CD4-positive, alpha-beta T cell treated with Interleukin-4 for 4 hours (primary cell): ENCODE data around the gene PHOSPHO2.
"Not testable (repeated sequence)": the region's sequence is repeated elsewhere in the genome, so short reads cannot be mapped to it uniquely, and the experiment has no call there.

Experiments
- DNase-seq: peaks from one replicate; pipeline ENCODE4 v3.0.0-alpha.2; 2020

Gene PHOSPHO2

DNA sequence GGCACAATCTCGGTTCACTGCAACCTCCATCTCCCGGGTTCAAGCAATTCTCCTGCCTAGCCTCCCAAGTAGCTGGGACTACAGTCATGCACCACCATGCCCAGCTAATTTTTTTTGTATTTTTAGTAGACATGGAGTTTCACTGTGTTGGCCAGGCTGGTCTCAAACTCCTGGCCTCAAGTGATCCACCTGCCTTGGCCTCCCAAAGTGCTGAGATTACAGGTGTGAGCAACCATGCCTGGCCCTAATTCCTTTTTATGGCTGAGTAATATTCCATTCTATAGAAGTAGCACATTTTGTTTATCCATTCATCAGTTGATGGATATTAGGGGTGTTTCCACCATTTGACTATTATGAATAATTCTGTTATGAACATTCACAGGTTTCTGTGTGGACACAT, 9.6 kb upstream of the PHOSPHO2 start:
- DNase-seq, result not testable (repeated sequence)

DNA sequence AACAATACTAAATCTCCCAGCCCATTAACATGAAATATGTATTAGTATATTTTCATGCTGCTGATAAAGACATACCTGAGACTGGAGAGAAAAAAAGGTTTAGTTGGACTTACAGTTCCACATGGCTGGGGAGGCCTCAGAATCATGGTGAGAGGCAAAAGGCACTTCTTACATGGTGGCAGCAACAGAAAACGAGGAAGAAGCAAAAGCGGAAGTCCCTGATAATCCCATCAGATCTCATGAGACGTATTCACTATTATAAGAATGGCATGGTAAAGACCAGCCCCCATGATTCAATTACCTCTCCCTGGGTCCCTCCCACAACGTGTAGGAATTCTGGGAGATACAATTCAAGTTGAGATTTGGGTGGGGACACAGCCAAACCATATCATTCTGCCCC, 7.4 kb upstream of the PHOSPHO2 start:
- DNase-seq, result not testable (repeated sequence)

DNA sequence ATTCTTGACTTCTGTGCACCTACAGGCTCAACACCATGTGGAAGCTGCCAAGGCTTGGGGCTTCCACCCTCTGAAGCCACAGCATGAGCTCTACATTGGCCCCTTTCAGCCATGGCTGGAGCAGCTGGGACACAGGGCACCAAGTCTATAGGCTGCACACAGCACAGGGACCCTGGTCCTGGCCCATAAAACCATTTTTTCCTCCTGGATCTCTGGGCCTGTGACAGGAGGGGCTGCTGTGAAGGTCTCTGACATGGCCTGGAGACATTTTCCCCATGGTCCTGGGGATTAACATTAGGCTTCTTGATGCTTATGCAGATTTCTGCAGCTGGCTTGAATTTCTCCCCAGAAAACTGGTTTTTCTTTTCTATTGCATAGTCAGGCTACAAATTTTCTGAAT, 6.3 kb upstream of the PHOSPHO2 start:
- DNase-seq, result not testable (repeated sequence)

DNA sequence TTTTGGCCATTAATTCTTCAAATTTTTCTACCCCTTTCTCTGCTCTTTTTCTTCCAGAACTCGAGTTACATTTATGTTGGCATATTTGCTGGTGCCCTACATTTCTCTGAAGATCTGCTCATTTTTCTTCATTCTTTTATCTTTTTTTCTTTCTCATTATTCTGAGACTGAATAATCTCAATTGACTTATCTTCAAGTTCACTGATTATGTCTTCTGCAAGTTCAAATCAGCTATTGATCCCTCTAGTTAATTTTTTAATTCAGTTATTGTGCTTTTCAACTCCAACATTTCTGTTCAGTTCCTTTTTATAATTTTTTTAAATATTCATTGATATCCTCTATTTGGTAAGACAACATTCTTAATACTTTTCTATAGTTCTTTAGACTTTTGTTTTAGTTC, 3.3 kb upstream of the PHOSPHO2 start:
- no peak for DNase-seq

DNA sequence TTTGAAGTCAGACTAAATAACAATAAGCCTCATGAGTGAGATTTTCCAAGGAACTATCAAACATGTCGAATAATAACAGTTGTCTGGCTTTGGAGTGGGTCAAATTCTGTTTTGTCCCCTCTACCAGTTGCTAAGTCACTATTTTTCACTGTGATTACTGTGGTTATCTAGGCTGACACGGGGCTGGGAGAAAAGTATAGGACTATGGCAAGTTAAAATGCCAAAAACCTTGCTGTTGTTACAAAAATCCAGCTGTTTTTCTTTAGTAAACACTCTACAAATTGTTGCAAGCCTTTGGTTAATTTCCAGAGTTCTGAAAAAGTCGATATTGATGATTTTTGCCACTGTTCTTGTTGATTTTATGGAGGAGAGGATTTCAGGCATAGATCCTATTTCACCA, 1.6 kb upstream of the PHOSPHO2 start:
- no peak for DNase-seq

DNA sequence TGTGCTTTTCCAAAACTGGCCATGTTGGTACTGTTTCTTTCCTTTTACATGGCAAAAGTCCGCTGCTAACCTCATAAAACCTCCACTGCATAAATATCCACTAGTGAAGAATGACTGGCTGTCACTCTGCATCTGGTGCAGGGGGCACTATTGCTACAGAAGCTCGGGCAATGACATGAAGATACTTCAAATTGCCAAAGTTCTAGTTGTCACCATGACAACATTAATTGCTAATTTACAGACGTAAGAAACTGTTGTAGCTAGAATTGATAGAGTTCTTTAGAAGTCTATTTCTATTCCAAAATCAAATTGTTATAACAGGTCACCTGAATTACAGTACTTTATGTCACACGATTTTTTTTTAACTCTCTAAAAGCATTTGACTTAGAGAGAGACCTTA, 909 bp upstream of the PHOSPHO2 start:
- peak; percentile 46 for DNase-seq

DNA sequence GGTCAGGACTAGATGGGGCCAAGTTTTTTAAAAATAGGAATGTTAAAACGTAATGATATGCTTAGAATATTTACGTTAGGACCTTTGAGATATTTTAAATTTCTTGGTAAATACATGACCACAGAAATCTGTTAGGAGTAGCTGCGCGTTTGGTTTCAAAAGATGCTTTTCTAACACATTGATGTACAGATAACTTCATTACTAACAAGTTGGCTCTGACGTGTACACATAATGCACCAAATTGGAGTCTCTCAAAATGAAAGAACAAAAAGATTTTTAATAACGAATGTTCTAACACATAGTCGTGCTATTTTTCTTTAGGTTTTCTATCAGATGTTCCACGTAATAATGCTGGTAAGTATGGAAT, 608 bp downstream of the PHOSPHO2 start:
- DNase-seq, result no peak

DNA sequence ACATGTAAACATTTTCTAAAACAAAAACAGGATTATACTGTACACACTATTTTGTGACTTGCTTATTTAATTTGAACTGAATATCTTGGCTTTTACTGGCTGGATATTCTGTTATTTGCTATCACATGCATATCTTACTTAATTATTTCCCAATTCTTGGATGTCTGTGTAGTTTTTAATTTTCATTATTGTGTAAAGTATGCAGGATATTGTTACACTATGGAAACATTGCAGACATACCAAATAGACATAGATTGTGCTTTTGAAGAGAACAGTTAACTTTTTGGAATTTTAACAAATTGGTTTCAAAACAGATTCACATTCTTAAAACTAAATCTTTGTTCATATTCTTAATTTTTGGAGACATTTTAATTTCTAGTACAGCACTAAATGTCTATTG, 2.1 kb downstream of the PHOSPHO2 start:
- DNase-seq, result no peak

DNA sequence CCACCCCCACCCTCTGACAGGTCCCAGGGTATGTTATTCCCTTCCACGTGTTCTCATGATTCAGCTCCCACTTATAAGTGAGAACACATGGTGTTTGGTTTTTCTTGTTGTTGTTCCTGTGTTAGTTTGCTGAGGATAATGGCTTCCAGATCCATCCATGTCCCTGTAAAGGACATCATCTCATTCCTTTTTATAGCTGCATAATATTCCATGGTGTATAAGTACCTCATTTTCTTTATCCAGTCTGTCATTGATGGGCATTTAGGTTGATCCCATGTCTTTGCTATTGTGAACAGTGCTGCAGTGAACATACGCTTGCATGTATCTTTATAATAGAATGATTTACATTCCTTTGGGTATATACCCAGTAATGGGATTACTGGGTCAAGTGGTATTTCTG, 4.9 kb downstream of the PHOSPHO2 start:
- not testable (repeated sequence) for DNase-seq

DNA sequence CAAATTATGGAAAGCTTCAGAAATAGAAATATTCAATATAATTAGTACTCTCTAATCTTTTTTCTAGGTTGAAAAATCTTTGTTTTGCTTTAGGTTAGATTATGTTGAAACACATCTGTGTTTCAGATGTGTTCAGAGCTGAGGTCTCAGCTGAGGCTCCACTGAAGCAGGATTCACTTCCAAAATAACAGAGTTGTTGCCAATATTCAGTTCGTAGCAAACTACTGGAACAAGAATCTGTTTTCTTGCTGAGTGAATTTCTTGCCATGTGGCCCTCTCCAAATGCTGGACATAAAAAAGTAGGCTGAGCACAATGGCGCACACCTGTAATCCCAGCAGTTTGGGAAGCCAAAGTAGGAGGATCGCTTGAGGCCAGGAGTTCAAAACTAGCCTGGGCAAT, 8.7 kb downstream of the PHOSPHO2 start:
- no peak for DNase-seq

DNA sequence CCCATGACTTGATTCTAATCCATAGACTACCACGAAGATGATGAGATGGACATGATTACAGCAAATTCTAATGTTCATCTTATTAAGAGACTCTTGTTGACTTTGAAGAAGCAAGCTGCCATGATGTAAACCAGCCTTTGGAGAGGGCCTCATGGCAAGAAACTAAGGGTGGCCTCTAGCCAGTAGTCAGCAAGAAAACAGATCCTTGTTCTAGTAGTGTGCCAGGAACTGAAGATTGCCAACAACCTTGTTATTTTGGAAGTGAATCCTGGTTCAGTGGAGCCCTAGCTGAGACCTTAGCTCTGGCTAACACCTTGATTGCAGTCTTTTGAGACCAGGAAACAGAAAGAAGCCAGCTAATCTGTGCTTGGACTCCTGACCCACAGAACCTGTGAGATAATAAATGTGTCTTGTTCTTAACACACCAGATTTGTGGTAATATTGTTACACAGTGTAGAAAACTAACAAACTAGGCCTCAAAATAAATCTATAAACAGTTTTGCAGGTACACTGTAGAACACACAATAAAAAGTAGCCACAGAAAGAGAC, 10.0 kb downstream of the PHOSPHO2 start:
- no peak for DNase-seq

DNA sequence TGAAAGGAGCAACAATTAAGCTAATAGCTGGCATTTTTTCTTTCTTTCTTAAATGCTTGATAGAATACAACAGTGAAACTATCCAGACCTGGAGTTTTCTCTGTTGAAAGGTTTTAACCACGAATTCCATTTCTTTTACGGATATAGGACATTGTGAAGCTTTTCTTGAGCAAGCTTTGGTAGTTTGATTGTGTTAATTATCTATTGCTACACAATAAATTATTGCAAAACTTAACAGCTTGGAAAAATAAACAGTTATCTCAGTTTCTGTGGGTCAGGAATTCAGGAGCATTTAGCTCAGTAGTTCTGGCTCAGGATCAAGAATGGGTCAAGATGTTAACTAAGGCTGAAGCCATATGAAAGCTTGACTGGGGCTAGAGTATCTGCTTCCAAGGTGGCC, 11.7 kb downstream of the PHOSPHO2 start:
- DNase-seq, result no peak

DNA sequence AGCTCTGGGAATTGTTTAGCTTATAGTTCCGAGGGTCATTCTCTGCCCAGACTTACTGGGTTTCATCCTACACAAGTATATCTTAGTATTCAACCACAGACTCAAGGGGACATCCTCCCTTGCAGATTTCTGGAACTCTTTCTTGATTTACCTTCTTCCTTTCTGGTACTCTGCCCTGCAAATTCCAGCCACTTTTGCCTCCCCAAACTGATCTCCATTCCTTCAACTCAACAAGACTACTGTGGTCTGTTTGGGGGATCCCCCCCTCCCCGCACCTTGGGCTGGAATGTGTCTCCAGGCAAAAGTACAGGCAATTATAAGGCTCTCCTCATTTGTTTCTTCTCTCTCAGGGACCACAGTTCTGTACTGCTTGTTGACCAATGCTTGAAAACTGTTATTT, 13.4 kb downstream of the PHOSPHO2 start:
- DNase-seq, result no peak

DNA sequence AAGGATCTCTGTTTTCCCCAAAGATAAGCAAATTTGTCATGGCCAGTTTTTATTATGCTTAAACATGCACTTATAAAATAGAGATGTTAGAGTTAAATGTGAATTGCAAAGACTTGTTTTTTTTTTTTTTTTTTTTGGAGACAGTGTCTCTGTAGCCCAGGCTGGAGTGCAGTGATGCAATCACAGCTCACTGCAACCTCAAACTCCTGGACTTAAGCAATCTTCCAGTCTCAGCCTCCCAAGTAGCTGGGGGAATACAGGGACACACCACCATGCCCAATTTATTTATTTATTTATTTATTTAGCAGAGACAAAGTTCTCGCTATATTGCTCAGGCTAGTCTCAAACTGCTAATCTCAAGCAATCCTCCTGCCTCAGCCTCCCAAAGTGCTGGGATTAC, 15.1 kb downstream of the PHOSPHO2 start:
- DNase-seq, result no peak

DNA sequence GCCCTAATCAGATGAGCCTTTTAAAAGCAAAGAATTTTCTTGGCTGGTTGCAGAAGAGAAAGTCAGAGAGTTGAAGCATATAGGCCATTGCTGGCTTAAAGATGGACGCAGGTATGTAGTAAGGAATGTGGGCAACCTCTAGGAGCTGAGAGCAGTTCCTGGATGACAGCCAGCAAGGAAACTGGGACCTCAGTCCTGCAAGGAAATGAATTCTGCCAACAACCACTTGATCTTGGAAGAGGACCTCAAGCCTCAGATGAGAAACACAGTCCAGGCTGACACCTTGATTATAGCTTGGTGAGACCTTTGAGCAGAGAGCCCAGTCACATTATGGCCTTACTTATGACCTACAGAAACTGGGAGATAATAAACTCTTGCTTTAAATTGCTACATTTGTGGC, 15.7 kb downstream of the PHOSPHO2 start:
- DNase-seq, result no peak

DNA sequence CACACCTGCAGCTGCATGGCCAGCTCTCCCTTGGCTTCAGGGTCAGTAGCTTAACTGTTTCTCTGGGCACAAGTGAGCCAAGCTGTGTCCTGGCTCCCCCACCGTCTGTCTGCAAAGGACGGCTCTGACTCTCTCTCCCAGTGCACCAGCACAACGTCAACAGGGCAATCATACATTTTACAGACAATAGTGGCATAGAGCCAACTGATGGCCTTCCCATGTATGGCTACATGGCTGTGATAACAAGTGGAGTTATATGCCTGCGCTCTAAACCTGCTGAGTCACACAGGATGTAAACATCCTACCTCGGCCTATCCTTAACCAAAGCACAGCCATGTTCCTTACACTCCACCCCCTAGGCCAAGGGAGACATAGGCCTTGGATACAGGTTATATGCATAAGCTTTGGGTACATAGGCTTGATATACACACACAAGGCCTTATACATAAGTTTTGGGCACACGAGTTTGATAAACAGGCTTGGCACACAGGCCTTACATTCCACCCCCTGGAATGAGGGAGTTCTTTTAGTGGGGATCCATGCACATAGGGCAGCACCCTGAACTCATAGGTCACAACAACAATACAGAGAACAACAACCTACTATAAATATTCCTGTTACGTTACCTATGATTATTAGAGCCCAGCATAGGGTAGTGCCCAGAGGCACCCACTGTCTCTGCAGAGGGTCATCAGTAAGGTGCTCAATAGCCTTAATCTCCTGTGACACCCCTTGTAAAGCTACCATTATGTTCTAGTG, 17.7 kb downstream of the PHOSPHO2 start:
- no peak for DNase-seq

DNA sequence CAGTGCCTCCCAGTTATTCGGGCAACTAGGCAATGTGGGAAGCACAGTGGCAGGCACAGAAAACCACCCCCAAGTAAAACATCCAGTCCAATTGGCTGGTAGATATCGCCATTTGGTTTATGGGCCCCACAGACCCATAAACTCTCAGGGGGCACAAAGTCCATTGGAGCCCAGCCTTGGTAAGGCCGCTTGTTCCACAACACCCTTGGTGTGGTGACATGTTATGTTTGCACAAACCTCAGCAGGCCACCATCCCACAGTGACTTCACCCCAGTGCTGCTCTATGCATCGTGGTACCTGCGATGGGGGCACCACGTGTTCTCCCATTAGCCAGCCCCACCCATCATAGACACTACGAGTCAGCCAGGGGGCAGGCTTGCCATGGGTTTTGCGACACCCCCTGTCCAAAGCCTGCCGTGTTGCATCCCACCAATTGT, 18.5 kb downstream of the PHOSPHO2 start:
- no peak for DNase-seq

DNA sequence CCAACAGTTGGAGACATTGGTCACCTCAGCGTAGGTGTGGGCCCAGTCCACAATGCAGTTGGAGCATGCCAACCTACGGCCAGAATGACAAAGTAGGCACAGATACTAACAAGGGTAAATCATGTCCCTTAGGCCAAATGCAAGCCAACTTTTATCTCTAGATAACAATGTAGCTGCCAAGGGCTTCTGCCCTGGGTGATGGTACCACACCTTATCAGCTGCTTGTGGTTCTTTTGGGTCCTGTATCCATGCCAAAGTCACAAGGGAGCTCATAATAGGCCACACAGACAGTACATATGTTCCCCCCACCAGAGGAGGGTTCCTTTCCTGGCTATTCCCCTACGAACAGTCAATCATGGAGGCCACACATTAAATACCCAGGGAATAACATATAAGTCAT, 19.1 kb downstream of the PHOSPHO2 start:
- no peak for DNase-seq

DNA sequence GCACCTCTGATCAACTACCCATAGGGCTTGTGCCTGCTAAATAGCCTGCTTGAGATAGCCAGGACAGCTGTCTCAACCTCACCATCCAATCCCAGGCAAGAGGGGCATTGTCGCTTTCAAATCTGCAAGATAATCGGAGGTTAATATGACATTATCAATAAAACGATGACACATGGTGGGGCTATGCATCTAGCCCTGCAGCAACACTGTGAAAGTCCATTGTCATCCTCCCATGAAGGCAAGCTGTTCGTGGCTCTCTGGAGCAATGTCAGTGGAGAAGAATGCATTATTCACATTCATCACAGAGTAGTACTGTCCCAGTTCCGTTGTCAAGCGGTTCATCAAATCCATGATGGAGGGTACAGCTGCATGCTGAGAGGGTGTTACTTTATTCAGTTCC, 20.4 kb downstream of the PHOSPHO2 start:
- no peak for DNase-seq

DNA sequence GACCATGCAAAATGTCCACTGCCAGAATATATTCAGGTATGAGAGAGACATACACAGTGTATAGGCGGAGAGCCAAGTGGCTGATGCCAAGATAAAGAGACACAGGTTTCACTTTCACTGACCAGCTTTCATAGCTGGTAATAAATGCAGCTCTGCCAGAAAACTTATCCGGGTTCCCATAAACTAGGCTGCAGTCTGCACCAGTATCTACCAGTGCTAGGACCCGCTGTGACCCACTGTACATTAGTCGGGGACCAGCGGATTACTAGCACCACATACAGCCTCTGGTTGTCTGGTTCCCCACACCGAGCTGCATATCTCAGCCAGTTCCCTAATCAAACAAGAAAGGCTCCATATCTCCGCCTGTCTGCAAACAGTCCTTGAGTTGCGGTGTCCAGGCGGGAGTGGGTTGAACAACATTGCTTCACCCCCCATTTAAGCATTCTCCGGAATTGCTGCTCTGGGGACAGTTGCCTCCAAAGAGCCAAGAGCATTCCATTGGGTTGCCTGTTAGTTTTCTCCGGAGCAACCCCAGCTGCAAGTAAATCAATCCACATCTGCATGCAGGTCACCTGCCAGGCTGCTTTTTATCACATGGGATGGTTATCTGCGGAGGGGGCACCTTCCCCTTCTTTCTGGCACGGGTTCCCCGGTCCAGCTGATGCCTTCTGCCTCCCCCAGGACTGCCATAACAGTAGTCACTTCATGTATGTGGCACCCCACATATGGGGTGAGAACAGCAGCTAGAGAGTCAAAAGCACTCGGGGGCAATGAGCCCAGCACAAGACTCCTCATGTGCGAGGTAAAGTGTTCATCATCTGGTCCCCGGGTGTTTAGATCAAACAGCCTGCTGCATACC, 21.3 kb downstream of the PHOSPHO2 start:
- no peak for DNase-seq

DNA sequence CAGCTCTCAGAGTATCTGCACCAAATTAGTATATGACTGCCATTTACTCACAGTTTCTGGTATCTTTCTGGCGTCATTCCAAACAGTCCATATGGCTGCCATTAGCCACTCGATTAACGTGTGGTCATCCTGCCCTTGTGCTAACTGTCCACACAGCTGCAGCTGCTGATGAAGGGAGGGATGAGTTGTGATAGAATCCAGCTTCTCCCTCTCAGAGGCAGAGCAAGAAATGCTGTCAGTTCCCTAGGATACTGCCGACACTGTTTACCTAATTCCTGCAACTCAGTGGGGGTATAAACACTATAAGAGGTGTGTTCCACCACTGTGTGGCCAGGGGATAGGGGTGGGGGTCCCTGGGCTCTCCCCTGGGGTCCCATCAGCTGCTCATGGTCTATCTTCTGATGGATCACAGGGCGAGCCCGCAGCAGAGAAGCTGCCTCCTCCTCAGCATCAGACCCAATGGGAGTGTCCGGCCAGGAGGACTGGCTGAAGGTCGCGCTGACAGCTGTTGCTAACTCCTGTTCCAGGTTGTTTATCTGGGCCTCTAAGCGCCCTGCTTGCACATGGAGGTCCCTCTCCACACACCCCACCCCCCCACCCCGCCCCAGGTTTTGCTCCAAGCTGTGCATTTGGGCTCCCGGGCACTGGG, 22.1 kb downstream of the PHOSPHO2 start:
- DNase-seq, result no peak

DNA sequence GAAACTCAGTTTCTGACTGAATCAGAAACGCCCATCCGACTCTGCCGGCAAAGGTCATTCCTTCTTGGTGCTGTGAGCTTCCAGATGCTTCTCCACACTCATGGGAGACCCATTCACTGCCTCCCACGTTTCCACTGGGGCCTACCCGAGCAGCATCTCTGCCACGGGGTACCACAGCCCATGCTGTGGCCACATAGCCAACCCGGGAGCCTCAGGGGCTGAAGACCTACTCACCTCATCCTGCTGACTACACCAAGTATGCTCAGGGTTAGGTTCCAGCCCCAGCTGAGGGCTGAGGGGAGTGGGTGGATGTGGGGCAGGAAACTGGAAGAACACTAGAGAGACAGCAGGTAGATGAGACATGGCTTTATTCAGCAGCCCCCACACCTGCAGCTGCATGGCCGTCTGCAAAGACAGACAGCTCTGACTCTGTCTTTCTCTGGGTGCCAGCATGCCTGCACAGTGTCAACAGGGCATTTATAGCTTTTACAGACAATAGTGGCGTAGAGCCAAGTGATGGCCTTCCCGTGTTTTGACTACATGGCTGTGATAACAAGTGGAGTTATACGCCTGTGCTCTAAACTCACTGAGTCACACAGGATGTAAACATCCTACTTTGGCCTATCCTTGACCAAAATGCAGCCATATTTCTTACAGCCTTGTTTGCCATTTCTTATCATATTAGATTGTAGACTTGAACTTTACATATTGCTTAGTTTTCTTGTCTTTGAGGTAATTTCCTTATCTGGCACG, 22.8 kb downstream of the PHOSPHO2 start:
- no peak for DNase-seq

DNA sequence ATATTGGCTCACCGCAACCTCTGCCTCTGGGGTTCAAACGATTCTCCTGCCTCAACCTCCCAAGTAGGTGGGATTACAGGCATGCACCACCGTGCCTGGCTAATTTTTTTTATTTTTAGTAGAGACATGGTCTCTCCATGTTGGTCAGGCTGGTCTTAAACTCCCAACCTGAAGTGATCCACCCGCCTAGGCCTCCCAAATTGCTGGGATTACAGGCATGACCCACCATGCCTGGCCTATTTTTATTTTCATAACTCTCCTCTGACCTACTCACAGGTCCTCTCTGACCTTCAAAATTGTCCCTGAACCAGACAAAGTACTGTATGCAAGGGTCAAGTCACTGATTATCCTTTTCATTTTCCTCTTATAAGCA, 23.4 kb downstream of the PHOSPHO2 start:
- DNase-seq, result no peak
